BLaER1 (cell line): ENCODE data around the gene KAT6B.

ENCODE experiments used
- H3K27ac ChIP-seq: shearing (Covaris generic); formaldehyde crosslinking; 2 replicates; pipeline ENCODE4 v1.8.1; 2022
- H3K27me3 ChIP-seq: shearing (Covaris generic); formaldehyde crosslinking; 2 replicates; pipeline ENCODE4 v1.8.1; 2022
- H3K36me3 ChIP-seq: shearing (Covaris generic); formaldehyde crosslinking; 2 replicates; pipeline ENCODE4 v1.8.1; 2022
- H3K4me1 ChIP-seq: shearing (Covaris generic); formaldehyde crosslinking; 2 replicates; pipeline ENCODE4 v1.8.1; 2022
- H3K4me2 ChIP-seq: shearing (Covaris generic); formaldehyde crosslinking; 2 replicates; pipeline ENCODE4 v1.8.1; 2022
- H3K4me3 ChIP-seq: shearing (Covaris generic); formaldehyde crosslinking; 2 replicates; pipeline ENCODE4 v1.8.1; 2022
- H3K9ac ChIP-seq: shearing (Covaris generic); formaldehyde crosslinking; 2 replicates; pipeline ENCODE4 v1.8.1; 2022
- H3K9me3 ChIP-seq: shearing (Covaris generic); formaldehyde crosslinking; 2 replicates; pipeline ENCODE4 v1.8.1; 2022
- H4K20me1 ChIP-seq: shearing (Covaris generic); formaldehyde crosslinking; 2 replicates; pipeline ENCODE4 v1.8.1; 2022
- Cebpa-rat ChIP-seq: shearing (Covaris generic); IDR thresholded peaks from 2 replicates; pipeline ENCODE4 v1.8.1; 2022

Gene KAT6B

GRCh38 chr10:74924251-74924963 lies 98.0 kb downstream of the KAT6B start:
- Histone ChIP-seq H3K4me1 (no peaks in the 10 kb centered on the region), H3K27ac (no peak overlapping the region), H4K20me1 (peaks cover 71% of the 10 kb centered on the region), H3K4me3 (no peak overlapping the region), H3K27me3 (no peaks in the 10 kb centered on the region), H3K9me3 (peaks cover 14% of the 10 kb centered on the region), H3K4me2 (no peak overlapping the region), H3K36me3 (peaks cover 6% of the 10 kb centered on the region), H3K9ac (no peak overlapping the region)
- TF ChIP-seq Cebpa-rat, result no peak

- Histone ChIP-seq H3K4me2 (no peak overlapping the region), H3K9me3 (peaks cover 5% of the 10 kb centered on the region; the same call in 1 of the 2 replicates), H3K4me1 (no peaks in the 10 kb centered on the region), H3K27me3 (no peaks in the 10 kb centered on the region), H3K27ac (no peak overlapping the region), H4K20me1 (peaks cover 78% of the 10 kb centered on the region), H3K9ac (no peak overlapping the region), H3K36me3 (peaks cover 4% of the 10 kb centered on the region; the same call in 1 of the 2 replicates), H3K4me3 (no peak overlapping the region)
- no peak for TF ChIP-seq Cebpa-rat
These were observed 98.9 kb downstream of the KAT6B start for GRCh38 chr10:74925291-74925690.

- peaks cover 82% of the 10 kb centered on the region for H4K20me1 ChIP-seq
- H3K4me3 ChIP-seq, result no peak overlapping the region
- no peak overlapping the region for H3K4me2 ChIP-seq
- no peaks in the 10 kb centered on the region for H3K4me1 ChIP-seq
- H3K9me3 ChIP-seq, result 0 out of 2 replicates have a peak, but pooled peaks cover under 1% of the 10 kb centered on the region
- no peak overlapping the region for H3K9ac ChIP-seq
- H3K27ac ChIP-seq, result no peak overlapping the region
- 0 out of 2 replicates have a peak, but pooled peaks cover 4% of the 10 kb centered on the region for H3K36me3 ChIP-seq
- H3K27me3 ChIP-seq, result no peaks in the 10 kb centered on the region
- no peak for TF ChIP-seq Cebpa-rat
These were observed 99.3 kb downstream of the KAT6B start for GRCh38 chr10:74925708-74926107.

GRCh38 chr10:74926791-74927585 lies 100.6 kb downstream of the KAT6B start:
- H3K36me3 ChIP-seq, result 0 out of 2 replicates have a peak, but pooled peaks cover 4% of the 10 kb centered on the region
- no peak overlapping the region for H3K4me2 ChIP-seq
- no peaks in the 10 kb centered on the region for H3K4me1 ChIP-seq
- no peak overlapping the region for H3K9ac ChIP-seq
- peaks cover 82% of the 10 kb centered on the region for H4K20me1 ChIP-seq
- no peak overlapping the region for H3K27ac ChIP-seq
- H3K4me3 ChIP-seq, result no peak overlapping the region
- no peaks in the 10 kb centered on the region for H3K27me3 ChIP-seq
- no peak for TF ChIP-seq Cebpa-rat
- no peaks in the 10 kb centered on the region for H3K9me3 ChIP-seq

GRCh38 chr10:74927701-74928100 lies 101.3 kb downstream of the KAT6B start:
- no peak overlapping the region for H3K27ac ChIP-seq
- H3K9ac ChIP-seq, result no peak overlapping the region
- no peak overlapping the region for H3K4me2 ChIP-seq
- H3K36me3 ChIP-seq, result 0 out of 2 replicates have a peak, but pooled peaks cover 4% of the 10 kb centered on the region
- peaks cover 75% of the 10 kb centered on the region for H4K20me1 ChIP-seq
- TF ChIP-seq Cebpa-rat, result no peak
- H3K27me3 ChIP-seq, result no peaks in the 10 kb centered on the region
- no peak overlapping the region for H3K4me3 ChIP-seq
- H3K9me3 ChIP-seq, result no peaks in the 10 kb centered on the region
- H3K4me1 ChIP-seq, result no peaks in the 10 kb centered on the region

- no peaks in the 10 kb centered on the region for H3K4me1 ChIP-seq
- H3K27me3 ChIP-seq, result no peaks in the 10 kb centered on the region
- no peak overlapping the region for H3K9ac ChIP-seq
- TF ChIP-seq Cebpa-rat, result no peak
- H3K36me3 ChIP-seq, result 0 out of 2 replicates have a peak, but pooled peaks cover 4% of the 10 kb centered on the region
- no peaks in the 10 kb centered on the region for H3K9me3 ChIP-seq
- H3K4me3 ChIP-seq, result no peak overlapping the region
- H3K27ac ChIP-seq, result no peak overlapping the region
- peaks cover 66% of the 10 kb centered on the region for H4K20me1 ChIP-seq
- no peak overlapping the region for H3K4me2 ChIP-seq
These were observed 102.4 kb downstream of the KAT6B start for GRCh38 chr10:74928742-74929191.

- Histone ChIP-seq H3K4me2 (no peak overlapping the region), H4K20me1 (peaks cover 66% of the 10 kb centered on the region), H3K4me1 (no peaks in the 10 kb centered on the region), H3K4me3 (no peak overlapping the region), H3K27me3 (no peaks in the 10 kb centered on the region), H3K9ac (no peak overlapping the region), H3K36me3 (0 out of 2 replicates have a peak, but pooled peaks cover 4% of the 10 kb centered on the region), H3K9me3 (no peaks in the 10 kb centered on the region), H3K27ac (no peak overlapping the region)
- no peak for TF ChIP-seq Cebpa-rat
These were observed 102.8 kb downstream of the KAT6B start for GRCh38 chr10:74929197-74929596.

GRCh38 chr10:74930965-74931364 lies 104.6 kb downstream of the KAT6B start:
- TF ChIP-seq Cebpa-rat, result no peak
- Histone ChIP-seq H3K27ac (no peak overlapping the region), H3K27me3 (no peaks in the 10 kb centered on the region), H3K4me1 (no peaks in the 10 kb centered on the region), H4K20me1 (peaks cover 58% of the 10 kb centered on the region), H3K4me2 (no peak overlapping the region), H3K4me3 (no peak overlapping the region), H3K36me3 (no peaks in the 10 kb centered on the region), H3K9ac (no peak overlapping the region), H3K9me3 (no peaks in the 10 kb centered on the region)

- H4K20me1 ChIP-seq, result peaks cover 43% of the 10 kb centered on the region
- H3K4me2 ChIP-seq, result no peak overlapping the region
These were observed 106.2 kb downstream of the KAT6B start for GRCh38 chr10:74932648-74933047.

More at GRCh38 chr10:74932648-74933047, 106.2 kb downstream of the KAT6B start:
- no peak overlapping the region for H3K9ac ChIP-seq
- TF ChIP-seq Cebpa-rat, result no peak
- no peaks in the 10 kb centered on the region for H3K4me1 ChIP-seq
- H3K27me3 ChIP-seq, result no peaks in the 10 kb centered on the region
- H3K27ac ChIP-seq, result no peak overlapping the region
- H3K4me3 ChIP-seq, result no peak overlapping the region
- H3K9me3 ChIP-seq, result no peaks in the 10 kb centered on the region
- no peaks in the 10 kb centered on the region for H3K36me3 ChIP-seq
